B cell (primary cell): ENCODE data around the gene RUFY4. TPM values are rescaled to one million over a fixed set of nuclear protein-coding genes. Genes with fewer than 3 reads are reported as not detected.
A peak's percentile ranks its signal among the peaks of the same experiment; 100 is the strongest.

Experiments used
- ATAC-seq: fragments of 200-7000 bp; cut with Tn5 transposase; one replicate; pipeline ENCODE4 v1.10.0; 2021; ENCODE audit warnings: low read depth, mild to moderate bottlenecking, moderate number of reproducible peaks, moderate library complexity
- CTCF ChIA-PET: fragments of 350-600 bp; sonication (Branson Sonifier 250); formaldehyde crosslinking; loops from one replicate; lab custom pipeline; 2021; ENCODE audit warnings: antibody characterized with exemption, inconsistent platforms; lab: Charles Lee
- POLR2A ChIA-PET: fragments of 350-600 bp; sonication (Branson Sonifier 250); formaldehyde crosslinking; loops from one replicate; lab custom pipeline; 2021; ENCODE audit warnings: antibody characterized with exemption; lab: Charles Lee
- DNase-seq: peaks from one replicate; pipeline ENCODE4 v3.0.0; 2013
- H2AFZ ChIP-seq: 2 replicates; pipeline ENCODE4 v1.6.1; 2012; ENCODE audit warnings: mild to moderate bottlenecking, low read depth, low read length; ENCODE audit not compliant: insufficient read depth, poor library complexity, severe bottlenecking
- H3K27ac ChIP-seq, 2 donors: 1 replicate in 1 of 2; 2 replicates in 1 of 2; pipeline ENCODE4 v1.5.1; 2012 to 2013; ENCODE audit warnings: low read length in 2 of 2, mild to moderate bottlenecking in 2 of 2, moderate library complexity in 1 of 2
- H3K27me3 ChIP-seq, 4 experiments: fragments of 200-600 bp in 1 of 4; sonication (generic) in 1 of 4; replicated peaks in 1 of 4; 1 replicate in 2 of 4; 2 replicates in 2 of 4; pipeline versions ENCODE4 v1.6.1 to v1.7.0; 2013 to 2016; ENCODE audit warnings: low read length in 3 of 4, mild to moderate bottlenecking in 2 of 4, mixed read lengths in 1 of 4, moderate library complexity in 1 of 4; ENCODE audit not compliant: insufficient read depth in 4 of 4, control insufficient read depth in 3 of 4; ENCODE audit errors: control extremely low read depth in 1 of 4
- H3K36me3 ChIP-seq, 2 experiments: replicated peaks in 1 of 2; 1 replicate in 1 of 2; 2 replicates in 1 of 2; pipeline versions ENCODE4 v1.6.1 to v1.7.1; 2013; ENCODE audit warnings: low read length in 1 of 2; ENCODE audit not compliant: insufficient read depth in 2 of 2, control insufficient read depth in 1 of 2; ENCODE audit errors: control extremely low read depth in 1 of 2, extremely low read depth in 1 of 2
- H3K4me1 ChIP-seq, 2 donors: fragments of 200-600 bp in 1 of 2; sonication (generic) in 1 of 2; 1 replicate in 1 of 2; 2 replicates in 1 of 2; pipeline versions ENCODE4 v1.5.1 to v1.6.1; 2013 to 2017; ENCODE audit warnings: low read length in 2 of 2; ENCODE audit not compliant: control insufficient read depth in 2 of 2, insufficient read depth in 2 of 2
- H3K4me2 ChIP-seq: replicated peaks from 2 replicates; pipeline ENCODE3; 2012; ENCODE audit warnings: mild to moderate bottlenecking, low read depth, low read length; ENCODE audit not compliant: poor library complexity, severe bottlenecking
- H3K4me3 ChIP-seq, 5 experiments: fragments of 200-600 bp in 1 of 5; sonication (generic) in 1 of 5; 1 replicate in 3 of 5; 2 replicates in 2 of 5; pipeline versions ENCODE4 v1.5.1 to v1.7.0; 2011 to 2016; ENCODE audit warnings: low read length in 4 of 5, mild to moderate bottlenecking in 4 of 5, low read depth in 2 of 5, control low read depth in 1 of 5, moderate library complexity in 1 of 5; ENCODE audit not compliant: insufficient read depth in 1 of 5; ENCODE audit errors: control extremely low read depth in 1 of 5, extremely low read depth in 1 of 5
- H3K79me2 ChIP-seq: fragments of 200-600 bp; sonication (generic); one replicate; pipeline ENCODE4 v1.6.0; 2016; ENCODE audit warnings: low read length; ENCODE audit not compliant: control insufficient read depth, insufficient read depth
- H3K9ac ChIP-seq: fragments of 200-600 bp; sonication (generic); 2 replicates; pipeline ENCODE4 v1.6.1; 2017; ENCODE audit warnings: mild to moderate bottlenecking, low read length, moderate library complexity
- H3K9me3 ChIP-seq, 3 donors: one replicate each; pipeline versions ENCODE4 v1.6.1 to v1.7.1; 2013; ENCODE audit warnings: low read length in 2 of 3; ENCODE audit not compliant: control insufficient read depth in 2 of 3, insufficient read depth in 1 of 3; ENCODE audit errors: control extremely low read depth in 1 of 3
- H4K20me1 ChIP-seq: 2 replicates; pipeline ENCODE4 v1.6.0; 2012; ENCODE audit warnings: mild to moderate bottlenecking, low read length; ENCODE audit not compliant: insufficient read depth, control insufficient read depth, poor library complexity, severe bottlenecking
- H3K27ac Mint-ChIP-seq: one replicate; pipeline ENCODE4 v1.8.0; 2021; ENCODE audit warnings: mixed read lengths
- H3K27me3 Mint-ChIP-seq: one replicate; pipeline ENCODE4 v1.8.0; 2021; ENCODE audit warnings: mixed read lengths
- H3K4me1 Mint-ChIP-seq: one replicate; pipeline ENCODE4 v1.8.0; 2021; ENCODE audit warnings: mixed read lengths
- H3K4me3 Mint-ChIP-seq: one replicate; pipeline ENCODE4 v1.8.0; 2021; ENCODE audit warnings: mixed read lengths
- H3K9me3 Mint-ChIP-seq: one replicate; pipeline ENCODE4 v1.8.0; 2022; ENCODE audit warnings: mixed read lengths; ENCODE audit not compliant: insufficient read depth
- EZH2 ChIP-seq: IDR thresholded peaks from 2 replicates; pipeline ENCODE4 v1.6.1; 2012; ENCODE audit warnings: borderline replicate concordance, low read depth, mild to moderate bottlenecking, moderate library complexity, low read length; ENCODE audit not compliant: insufficient read depth, poor library complexity, severe bottlenecking
- WGBS: methylation state at CpG from one replicate; pipeline ENCODE4 v1.1.5; 2013; ENCODE audit warnings: missing lambda C conversion rate; ENCODE audit not compliant: insufficient coverage; 5-methylcytosine and 5-hydroxymethylcytosine counted together
- intact Hi-C: fragments of 100-400 bp; cut with micrococcal nuclease; formaldehyde crosslinking; loops from one replicate; pipeline ENCODE4 v1.10.0; 2022
- polyA plus RNA-seq: library from polyadenylated mRNA; depleted of rRNA; stranded (reverse); fragments of >200 nt; gene quantifications from 2 replicates; pipeline ENCODE4 v1.2.3, GENCODE V29; 2012
- total RNA-seq, 2 donors: library from RNA; stranded (reverse); fragments of 120-200 nt in 1 of 2; gene quantifications; 1 replicate in 1 of 2; 2 replicates in 1 of 2; pipeline versions ENCODE4 v1.2.3 to v1.2.4, GENCODE V29; 2013 to 2022
- TF ChIP-seq, protein P1 (sequence below): fragments of 200-600 bp; IDR thresholded peaks from one replicate; pipeline ENCODE4 v1.8.0; 2022; ENCODE audit warnings: antibody characterized with exemption, mild to moderate bottlenecking

RUFY4 gene
- total and polyA plus RNA-seq, 2 donors (not counting 1 experiment from before 2014, with no cell fraction given): 0.34 TPM; not detected in 1

- H3K9me3 Mint-ChIP-seq: no peaks in the 10 kb centered on the region
- H2AFZ ChIP-seq: peak overlapping the region; percentile 16
- peaks cover 0 to 3% (median 0%) of the 10 kb centered on the region in 3 donors for H3K9me3 ChIP-seq
- no peaks in the 10 kb centered on the region for H3K79me2 ChIP-seq
- DNase-seq (no peak), ATAC-seq (no peak)
- H3K4me1 Mint-ChIP-seq: peaks cover 15% of the 10 kb centered on the region
- TF ChIP-seq, protein P1, sequence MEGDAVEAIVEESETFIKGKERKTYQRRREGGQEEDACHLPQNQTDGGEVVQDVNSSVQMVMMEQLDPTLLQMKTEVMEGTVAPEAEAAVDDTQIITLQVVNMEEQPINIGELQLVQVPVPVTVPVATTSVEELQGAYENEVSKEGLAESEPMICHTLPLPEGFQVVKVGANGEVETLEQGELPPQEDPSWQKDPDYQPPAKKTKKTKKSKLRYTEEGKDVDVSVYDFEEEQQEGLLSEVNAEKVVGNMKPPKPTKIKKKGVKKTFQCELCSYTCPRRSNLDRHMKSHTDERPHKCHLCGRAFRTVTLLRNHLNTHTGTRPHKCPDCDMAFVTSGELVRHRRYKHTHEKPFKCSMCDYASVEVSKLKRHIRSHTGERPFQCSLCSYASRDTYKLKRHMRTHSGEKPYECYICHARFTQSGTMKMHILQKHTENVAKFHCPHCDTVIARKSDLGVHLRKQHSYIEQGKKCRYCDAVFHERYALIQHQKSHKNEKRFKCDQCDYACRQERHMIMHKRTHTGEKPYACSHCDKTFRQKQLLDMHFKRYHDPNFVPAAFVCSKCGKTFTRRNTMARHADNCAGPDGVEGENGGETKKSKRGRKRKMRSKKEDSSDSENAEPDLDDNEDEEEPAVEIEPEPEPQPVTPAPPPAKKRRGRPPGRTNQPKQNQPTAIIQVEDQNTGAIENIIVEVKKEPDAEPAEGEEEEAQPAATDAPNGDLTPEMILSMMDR: no peak
- no peak for TF ChIP-seq EZH2
- no peaks in the 10 kb centered on the region for H3K36me3 ChIP-seq
- H3K27ac Mint-ChIP-seq: no peak overlapping the region
- no peak overlapping the region for H3K4me2 ChIP-seq
- H3K27me3 ChIP-seq: peaks cover 0 to 3% (median 0%) of the 10 kb centered on the region in 4 experiments
- no peaks in the 10 kb centered on the region for H4K20me1 ChIP-seq
- POLR2A ChIA-PET: no interaction called here
- no peak overlapping the region for H3K9ac ChIP-seq
- no peak overlapping the region for H3K27ac ChIP-seq
- intact Hi-C loops: no loop called here
- 10% methylated on average over 2 of the region's 7 CpGs for WGBS
- H3K4me3 Mint-ChIP-seq: no peak overlapping the region
- CTCF ChIA-PET: no interaction called here
- H3K4me1 ChIP-seq: peaks cover 0 to 13% of the 10 kb centered on the region in 2 donors
- no peak overlapping the region for H3K4me3 ChIP-seq
- H3K27me3 Mint-ChIP-seq: peaks cover 14% of the 10 kb centered on the region
Measured at GRCh38 chr2:218019411-218020060, 49.5 kb upstream of the RUFY4 start.

DNA sequence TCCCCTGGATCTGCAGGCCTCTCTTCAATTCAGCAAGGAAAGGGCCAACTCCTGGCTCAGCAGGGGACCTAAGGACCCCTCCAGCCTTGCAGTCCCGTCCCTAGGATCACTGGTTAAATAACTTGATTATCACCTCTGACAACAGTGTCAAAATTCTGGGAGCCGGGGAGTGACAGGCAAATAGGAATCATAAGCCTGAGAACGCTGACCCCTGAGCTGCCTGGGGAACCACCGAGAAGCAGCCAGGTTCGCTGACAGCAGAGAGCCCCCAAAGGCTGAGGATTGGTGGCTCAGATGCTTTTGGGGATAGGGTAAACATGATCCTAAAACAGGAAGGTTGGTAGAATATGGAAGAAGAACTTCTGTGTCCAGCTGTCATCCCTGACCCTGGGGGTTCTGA lies 48.8 kb upstream of the RUFY4 start:
- peaks cover 0 to 13% of the 10 kb centered on the region in 2 donors for H3K4me1 ChIP-seq
- no peak overlapping the region for H3K27ac ChIP-seq
- H3K9ac ChIP-seq: no peak overlapping the region
- peaks cover 0 to 3% (median 0%) of the 10 kb centered on the region in 3 donors for H3K9me3 ChIP-seq
- 83% methylated on average over 5 of the region's 5 CpGs for WGBS
- CTCF ChIA-PET: no interaction called here
- peak overlapping the region; percentile 16 for H2AFZ ChIP-seq
- no peaks in the 10 kb centered on the region for H3K36me3 ChIP-seq
- DNase-seq: no peak
- H3K79me2 ChIP-seq: no peaks in the 10 kb centered on the region
- ATAC-seq: no peak
- Mint-ChIP-seq H3K4me1 (peaks cover 15% of the 10 kb centered on the region), H3K9me3 (no peaks in the 10 kb centered on the region), H3K27me3 (peaks cover 12% of the 10 kb centered on the region), H3K27ac (no peak overlapping the region), H3K4me3 (no peak overlapping the region)
- POLR2A ChIA-PET: no interaction called here
- no peaks in the 10 kb centered on the region for H4K20me1 ChIP-seq
- TF ChIP-seq, protein P1: no peak
- TF ChIP-seq EZH2: no peak
- peaks cover 0 to 3% (median 0%) of the 10 kb centered on the region in 4 experiments for H3K27me3 ChIP-seq
- no peak overlapping the region for H3K4me2 ChIP-seq
- no peak overlapping the region for H3K4me3 ChIP-seq
- intact Hi-C loops: no loop called here
